ENCODE data around the gene ITK.

ITK gene

GRCh38 chr5:157275403-157275802, 94.8 kb downstream of the ITK start:
- TF ChIP-seq TCF12 (IDR thresholded peaks at IDR 0.05; ENCODE audit: low read depth): no peak
- TF ChIP-seq USF1 (IDR thresholded peaks at IDR 0.05): no peak
- no peak for TF ChIP-seq ZBTB7A (IDR thresholded peaks at IDR 0.05; ENCODE audit: low read depth)
- no peak for TF ChIP-seq EP300 (IDR thresholded peaks at IDR 0.05; ENCODE audit: borderline replicate concordance)
- no peak for TF ChIP-seq RAD21 (IDR thresholded peaks at IDR 0.05; ENCODE audit: low read depth)
- no peak for TF ChIP-seq TAF1 (IDR thresholded peaks at IDR 0.05; ENCODE audit: low read depth)
- no peak for TF ChIP-seq CEBPB (IDR thresholded peaks at IDR 0.05)

- TF ChIP-seq USF1 (IDR thresholded peaks at IDR 0.05) (no peak), TAF1 (IDR thresholded peaks at IDR 0.05; ENCODE audit: low read depth) (no peak), RAD21 (IDR thresholded peaks at IDR 0.05; ENCODE audit: low read depth) (no peak), TEAD4 (IDR thresholded peaks at IDR 0.05) (no peak), CREB1 (IDR thresholded peaks at IDR 0.05; ENCODE audit: low read depth) (no peak), FOXM1 (IDR thresholded peaks at IDR 0.05; ENCODE audit: borderline replicate concordance, low read depth) (no peak), CEBPB (IDR thresholded peaks at IDR 0.05) (no peak), NFIC (IDR thresholded peaks at IDR 0.05) (no peak), TCF12 (IDR thresholded peaks at IDR 0.05; ENCODE audit: low read depth) (no peak), EP300 (IDR thresholded peaks at IDR 0.05; ENCODE audit: borderline replicate concordance) (no peak), ZBTB7A (IDR thresholded peaks at IDR 0.05; ENCODE audit: low read depth) (no peak), EGR1 (IDR thresholded peaks at IDR 0.05) (no peak), YY1 (IDR thresholded peaks at IDR 0.05; ENCODE audit: low read depth) (no peak)
- TF ChIP-seq, protein P1, sequence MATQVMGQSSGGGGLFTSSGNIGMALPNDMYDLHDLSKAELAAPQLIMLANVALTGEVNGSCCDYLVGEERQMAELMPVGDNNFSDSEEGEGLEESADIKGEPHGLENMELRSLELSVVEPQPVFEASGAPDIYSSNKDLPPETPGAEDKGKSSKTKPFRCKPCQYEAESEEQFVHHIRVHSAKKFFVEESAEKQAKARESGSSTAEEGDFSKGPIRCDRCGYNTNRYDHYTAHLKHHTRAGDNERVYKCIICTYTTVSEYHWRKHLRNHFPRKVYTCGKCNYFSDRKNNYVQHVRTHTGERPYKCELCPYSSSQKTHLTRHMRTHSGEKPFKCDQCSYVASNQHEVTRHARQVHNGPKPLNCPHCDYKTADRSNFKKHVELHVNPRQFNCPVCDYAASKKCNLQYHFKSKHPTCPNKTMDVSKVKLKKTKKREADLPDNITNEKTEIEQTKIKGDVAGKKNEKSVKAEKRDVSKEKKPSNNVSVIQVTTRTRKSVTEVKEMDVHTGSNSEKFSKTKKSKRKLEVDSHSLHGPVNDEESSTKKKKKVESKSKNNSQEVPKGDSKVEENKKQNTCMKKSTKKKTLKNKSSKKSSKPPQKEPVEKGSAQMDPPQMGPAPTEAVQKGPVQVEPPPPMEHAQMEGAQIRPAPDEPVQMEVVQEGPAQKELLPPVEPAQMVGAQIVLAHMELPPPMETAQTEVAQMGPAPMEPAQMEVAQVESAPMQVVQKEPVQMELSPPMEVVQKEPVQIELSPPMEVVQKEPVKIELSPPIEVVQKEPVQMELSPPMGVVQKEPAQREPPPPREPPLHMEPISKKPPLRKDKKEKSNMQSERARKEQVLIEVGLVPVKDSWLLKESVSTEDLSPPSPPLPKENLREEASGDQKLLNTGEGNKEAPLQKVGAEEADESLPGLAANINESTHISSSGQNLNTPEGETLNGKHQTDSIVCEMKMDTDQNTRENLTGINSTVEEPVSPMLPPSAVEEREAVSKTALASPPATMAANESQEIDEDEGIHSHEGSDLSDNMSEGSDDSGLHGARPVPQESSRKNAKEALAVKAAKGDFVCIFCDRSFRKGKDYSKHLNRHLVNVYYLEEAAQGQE (IDR thresholded peaks at IDR 0.05; ENCODE audit: low read depth): no peak
- TF ChIP-seq, protein P2, sequence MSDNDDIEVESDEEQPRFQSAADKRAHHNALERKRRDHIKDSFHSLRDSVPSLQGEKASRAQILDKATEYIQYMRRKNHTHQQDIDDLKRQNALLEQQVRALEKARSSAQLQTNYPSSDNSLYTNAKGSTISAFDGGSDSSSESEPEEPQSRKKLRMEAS (IDR thresholded peaks at IDR 0.05): no peak
These were observed 97.8 kb downstream of the ITK start for GRCh38 chr5:157278319-157279037.

- no peak for TF ChIP-seq CREB1 (IDR thresholded peaks at IDR 0.05; ENCODE audit: low read depth)
- TF ChIP-seq CEBPB (IDR thresholded peaks at IDR 0.05): peak; percentile 78
These were observed 99.1 kb downstream of the ITK start for GRCh38 chr5:157279605-157280239.

DNA sequence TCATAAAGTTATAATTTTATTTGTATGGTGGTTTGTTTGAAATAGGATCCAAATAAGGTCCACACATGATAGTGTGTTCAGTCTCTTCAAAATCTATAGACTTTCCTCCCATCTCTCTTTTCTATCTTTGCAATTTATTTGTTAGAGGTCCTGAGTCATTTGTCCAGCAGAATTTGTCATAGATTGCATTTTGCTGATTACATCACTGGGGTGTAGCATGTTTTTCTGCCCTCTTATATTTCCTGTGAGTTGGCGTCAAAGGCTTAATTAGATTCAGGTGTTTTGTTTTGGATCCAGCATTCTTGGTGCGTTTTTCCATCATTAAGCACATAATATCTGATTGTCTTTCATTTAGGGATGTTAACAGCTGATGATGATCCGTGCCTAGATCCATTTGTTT, 100.3 kb downstream of the ITK start:
- no peak for TF ChIP-seq CREB1 (IDR thresholded peaks at IDR 0.05; ENCODE audit: low read depth)
- TF ChIP-seq TCF12 (IDR thresholded peaks at IDR 0.05; ENCODE audit: low read depth): no peak
- TF ChIP-seq, protein P1 (IDR thresholded peaks at IDR 0.05; ENCODE audit: low read depth): no peak
- no peak for TF ChIP-seq NFIC (IDR thresholded peaks at IDR 0.05)

- TF ChIP-seq USF1 (IDR thresholded peaks at IDR 0.05) (no peak), EP300 (IDR thresholded peaks at IDR 0.05; ENCODE audit: borderline replicate concordance) (no peak), EGR1 (IDR thresholded peaks at IDR 0.05) (no peak), TEAD4 (IDR thresholded peaks at IDR 0.05) (no peak), TCF12 (IDR thresholded peaks at IDR 0.05; ENCODE audit: low read depth) (no peak), ZBTB7A (IDR thresholded peaks at IDR 0.05; ENCODE audit: low read depth) (no peak), RAD21 (IDR thresholded peaks at IDR 0.05; ENCODE audit: low read depth) (no peak), TAF1 (IDR thresholded peaks at IDR 0.05; ENCODE audit: low read depth) (no peak), NFIC (IDR thresholded peaks at IDR 0.05) (no peak), YY1 (IDR thresholded peaks at IDR 0.05; ENCODE audit: low read depth) (no peak), CEBPB (IDR thresholded peaks at IDR 0.05) (no peak), CREB1 (IDR thresholded peaks at IDR 0.05; ENCODE audit: low read depth) (no peak), FOXM1 (IDR thresholded peaks at IDR 0.05; ENCODE audit: borderline replicate concordance, low read depth) (no peak)
- TF ChIP-seq, protein P1 (IDR thresholded peaks at IDR 0.05; ENCODE audit: low read depth): no peak
- TF ChIP-seq, protein P2 (IDR thresholded peaks at IDR 0.05): no peak
These were observed 101.5 kb downstream of the ITK start for GRCh38 chr5:157282150-157282549.

All from Ishikawa (cell line).